Activated T-cell treated with anti-CD3 and anti-CD28 coated beads, Interleukin-2, amount 50 U/mL, for 4 hours (primary cell): ENCODE results near the gene TNFRSF21. TPM values are rescaled to one million over a fixed set of nuclear protein-coding genes. Genes with fewer than 3 reads are reported as not detected.
"Not testable (repeated sequence)": the region's sequence is repeated elsewhere in the genome, so short reads cannot be mapped to it uniquely, and the experiment has no call there.

ENCODE experiments used
- ATAC-seq, 2 donors: fragments of 200-7000 bp; cut with Tn5 transposase; one replicate each; pipeline ENCODE4 v1.10.0; 2021
- DNase-seq: peaks from one replicate; pipeline ENCODE4 v3.0.0-alpha.2; 2020
- H3K27me3 Mint-ChIP-seq: one replicate; pipeline ENCODE4 v1.8.0; 2021; ENCODE audit warnings: low read depth, mixed read lengths
- H3K36me3 Mint-ChIP-seq: one replicate; pipeline ENCODE4 v1.8.0; 2022; ENCODE audit warnings: mixed read lengths; ENCODE audit not compliant: insufficient read depth
- H3K4me1 Mint-ChIP-seq: one replicate; pipeline ENCODE4 v1.8.0; 2021; ENCODE audit warnings: low read depth, mixed read lengths
- H3K4me3 Mint-ChIP-seq: one replicate; pipeline ENCODE4 v1.8.0; 2021; ENCODE audit warnings: mild to moderate bottlenecking, moderate library complexity, mixed read lengths
- H3K9me3 Mint-ChIP-seq: one replicate; pipeline ENCODE4 v1.8.0; 2021; ENCODE audit warnings: mixed read lengths
- total RNA-seq, 3 donors: library from RNA; stranded (reverse); gene quantifications; one replicate each; pipeline ENCODE4 v1.2.1, GENCODE V29; 2021

Gene TNFRSF21
- total RNA-seq, 3 donors from 2014 or later, result 3.1 to 4.9 (median 4.8) TPM

GRCh38 chr6:47223251-47223650 lies 86.5 kb downstream of the TNFRSF21 start:
- H3K4me3 Mint-ChIP-seq, H3K9me3 Mint-ChIP-seq, DNase-seq, ATAC-seq, H3K4me1 Mint-ChIP-seq, H3K27me3 Mint-ChIP-seq, H3K36me3 Mint-ChIP-seq: not testable (repeated sequence)

GRCh38 chr6:47221565-47221964 lies 88.1 kb downstream of the TNFRSF21 start:
- no peak overlapping the region for H3K4me3 Mint-ChIP-seq
- no peaks in the 10 kb centered on the region for H3K4me1 Mint-ChIP-seq
- DNase-seq (no peak), ATAC-seq (no peak)
- no peaks in the 10 kb centered on the region for H3K27me3 Mint-ChIP-seq
- H3K36me3 Mint-ChIP-seq, result no peaks in the 10 kb centered on the region
- no peaks in the 10 kb centered on the region for H3K9me3 Mint-ChIP-seq

GRCh38 chr6:47209632-47210031 lies 100.1 kb downstream of the TNFRSF21 start:
- DNase-seq (no peak), ATAC-seq (no peak)
- Mint-ChIP-seq H3K4me3 (no peak overlapping the region), H3K9me3 (no peaks in the 10 kb centered on the region), H3K27me3 (no peaks in the 10 kb centered on the region), H3K36me3 (no peaks in the 10 kb centered on the region), H3K4me1 (no peaks in the 10 kb centered on the region)

GRCh38 chr6:47207261-47207660 lies 102.4 kb downstream of the TNFRSF21 start:
- H3K9me3 Mint-ChIP-seq, result no peaks in the 10 kb centered on the region
- DNase-seq (no peak), ATAC-seq (no peak)
- peaks cover 2% of the 10 kb centered on the region for H3K4me1 Mint-ChIP-seq
- no peak overlapping the region for H3K4me3 Mint-ChIP-seq
- no peaks in the 10 kb centered on the region for H3K27me3 Mint-ChIP-seq
- no peaks in the 10 kb centered on the region for H3K36me3 Mint-ChIP-seq

- no peaks in the 10 kb centered on the region for H3K9me3 Mint-ChIP-seq
- no peak overlapping the region for H3K4me3 Mint-ChIP-seq
- H3K27me3 Mint-ChIP-seq, result no peaks in the 10 kb centered on the region
- peaks cover 2% of the 10 kb centered on the region for H3K4me1 Mint-ChIP-seq
- H3K36me3 Mint-ChIP-seq, result no peaks in the 10 kb centered on the region
- ATAC-seq (no peak), DNase-seq (no peak)
Observed at GRCh38 chr6:47206626-47207025, 103.1 kb downstream of the TNFRSF21 start.

GRCh38 chr6:47203938-47204611 lies 105.6 kb downstream of the TNFRSF21 start:
- Mint-ChIP-seq H3K4me3 (no peak overlapping the region), H3K4me1 (peaks cover 2% of the 10 kb centered on the region), H3K27me3 (no peaks in the 10 kb centered on the region), H3K36me3 (no peaks in the 10 kb centered on the region), H3K9me3 (no peaks in the 10 kb centered on the region)
- ATAC-seq (peak in 1 of 2 donors; percentile 7), DNase-seq (no peak)

- Mint-ChIP-seq H3K4me1 (peaks cover 2% of the 10 kb centered on the region), H3K4me3 (no peak overlapping the region), H3K9me3 (no peaks in the 10 kb centered on the region), H3K36me3 (no peaks in the 10 kb centered on the region), H3K27me3 (no peaks in the 10 kb centered on the region)
- ATAC-seq, result peak; percentile 65 to 68
- no peak for DNase-seq
Observed at GRCh38 chr6:47203266-47203937, 106.3 kb downstream of the TNFRSF21 start.

GRCh38 chr6:47202644-47203205 lies 107.0 kb downstream of the TNFRSF21 start:
- DNase-seq (no peak), ATAC-seq (no peak)
- no peak overlapping the region for H3K4me3 Mint-ChIP-seq
- H3K4me1 Mint-ChIP-seq, result peaks cover 2% of the 10 kb centered on the region
- no peaks in the 10 kb centered on the region for H3K9me3 Mint-ChIP-seq
- H3K36me3 Mint-ChIP-seq, result no peaks in the 10 kb centered on the region
- no peaks in the 10 kb centered on the region for H3K27me3 Mint-ChIP-seq

- no peak for ATAC-seq
- DNase-seq, result no peak
- no peaks in the 10 kb centered on the region for H3K36me3 Mint-ChIP-seq
- H3K4me1 Mint-ChIP-seq, result peaks cover 2% of the 10 kb centered on the region
- H3K27me3 Mint-ChIP-seq, result no peaks in the 10 kb centered on the region
- no peak overlapping the region for H3K4me3 Mint-ChIP-seq
- H3K9me3 Mint-ChIP-seq, result no peaks in the 10 kb centered on the region
Observed at GRCh38 chr6:47200536-47201334, 109.0 kb downstream of the TNFRSF21 start.

GRCh38 chr6:47197682-47198640 lies 111.7 kb downstream of the TNFRSF21 start:
- no peaks in the 10 kb centered on the region for H3K4me1 Mint-ChIP-seq
- H3K36me3 Mint-ChIP-seq, result no peaks in the 10 kb centered on the region
- DNase-seq (no peak), ATAC-seq (no peak)
- H3K27me3 Mint-ChIP-seq, result no peaks in the 10 kb centered on the region
- H3K4me3 Mint-ChIP-seq, result peak overlapping the region; percentile 7
- no peaks in the 10 kb centered on the region for H3K9me3 Mint-ChIP-seq

GRCh38 chr6:47196113-47196512 lies 113.6 kb downstream of the TNFRSF21 start:
- no peak for DNase-seq
- Mint-ChIP-seq H3K36me3 (no peaks in the 10 kb centered on the region), H3K4me1 (no peaks in the 10 kb centered on the region), H3K9me3 (no peaks in the 10 kb centered on the region), H3K4me3 (no peak overlapping the region), H3K27me3 (no peaks in the 10 kb centered on the region)
- no peak for ATAC-seq

GRCh38 chr6:47195011-47195650 lies 114.6 kb downstream of the TNFRSF21 start:
- no peak for DNase-seq
- H3K27me3 Mint-ChIP-seq, result no peaks in the 10 kb centered on the region
- H3K9me3 Mint-ChIP-seq, result no peaks in the 10 kb centered on the region

GRCh38 chr6:47188588-47189021 lies 121.1 kb downstream of the TNFRSF21 start:
- no peak for DNase-seq
- H3K4me3 Mint-ChIP-seq, result no peak overlapping the region
- no peaks in the 10 kb centered on the region for H3K9me3 Mint-ChIP-seq
- H3K4me1 Mint-ChIP-seq, result no peaks in the 10 kb centered on the region
- ATAC-seq, result no peak
- peaks cover 5% of the 10 kb centered on the region for H3K27me3 Mint-ChIP-seq
- no peaks in the 10 kb centered on the region for H3K36me3 Mint-ChIP-seq

More at GRCh38 chr6:47195011-47195650, 114.6 kb downstream of the TNFRSF21 start:
- no peak overlapping the region for H3K4me3 Mint-ChIP-seq
- no peaks in the 10 kb centered on the region for H3K36me3 Mint-ChIP-seq
- no peaks in the 10 kb centered on the region for H3K4me1 Mint-ChIP-seq
- no peak for ATAC-seq
